Endothelial cell of umbilical vein (primary cell): ENCODE data around the gene FLRT2. TPM values are rescaled to one million over a fixed set of nuclear protein-coding genes. Genes with fewer than 3 reads are reported as not detected.
A peak's percentile ranks its signal among the peaks of the same experiment; 100 is the strongest.

Experiments used
- BruUV-seq: library from RNA; stranded (reverse); fragments of 400-500 nt; replicated peaks from 2 replicates; lab custom pipeline; 2021; lab: Mats Ljungman, UMichigan
- CTCF ChIA-PET: fragments of 300-600, 350-600 bp; sonication (Branson Sonifier 250); formaldehyde crosslinking; loops from one replicate; lab custom pipeline; 2021; ENCODE audit warnings: antibody characterized with exemption, inconsistent platforms; lab: Charles Lee
- POLR2A ChIA-PET: fragments of 300-600, 350-600 bp; sonication (Branson Sonifier 250); formaldehyde crosslinking; loops from one replicate; lab custom pipeline; 2021; ENCODE audit warnings: antibody characterized with exemption, inconsistent platforms; lab: Charles Lee
- DNase-seq: peaks from one replicate; pipeline ENCODE4 v3.0.0-alpha.2; 2011; ENCODE audit warnings: low read depth, low spot score
- FAIRE-seq: peaks from 2 replicates; lab custom pipeline; 2011; peaks lifted over from hg19 to GRCh38; lab: Jason Lieb, UNC
- H2AFZ ChIP-seq: 2 replicates; pipeline ENCODE4 v1.6.0; 2012; ENCODE audit warnings: low read depth, low read length, control low read depth, inconsistent platforms
- H3K27ac ChIP-seq: 2 replicates; pipeline ENCODE4 v1.5.1; 2011; ENCODE audit warnings: low read depth, mild to moderate bottlenecking, control low read depth, low read length, moderate library complexity; ENCODE audit not compliant: insufficient read depth
- H3K27me3 ChIP-seq, 2 experiments: 2 replicates each; pipeline versions ENCODE4 v1.6.0 to v1.6.1; 2011; ENCODE audit warnings: low read length in 2 of 2, mixed read lengths in 1 of 2; ENCODE audit not compliant: control insufficient read depth in 2 of 2, insufficient read depth in 2 of 2
- H3K36me3 ChIP-seq, 2 experiments: 2 replicates in 1 of 2; 3 replicates in 1 of 2; pipeline ENCODE4 v1.5.1; 2011; ENCODE audit warnings: low read length in 2 of 2, mild to moderate bottlenecking in 1 of 2, moderate library complexity in 1 of 2; ENCODE audit not compliant: control insufficient read depth in 2 of 2, insufficient read depth in 2 of 2; ENCODE audit errors: extremely low read depth in 1 of 2
- H3K4me1 ChIP-seq: 3 replicates; pipeline ENCODE4 v1.5.1; 2011; ENCODE audit warnings: mild to moderate bottlenecking, low read length; ENCODE audit not compliant: control insufficient read depth, insufficient read depth; ENCODE audit errors: extremely low read depth
- H3K4me2 ChIP-seq: 2 replicates; pipeline ENCODE4 v1.6.1; 2011; ENCODE audit warnings: low read length, control low read depth, mixed read lengths; ENCODE audit not compliant: insufficient read depth
- H3K4me3 ChIP-seq, 3 experiments: fragments of 200-600 bp in 1 of 3; sonication (generic), shearing (Covaris generic) in 1 of 3; replicated peaks in 1 of 3; 2 replicates each; pipeline ENCODE4 v1.5.1; 2011 to 2016; ENCODE audit warnings: control low read depth in 3 of 3, low read length in 3 of 3, mild to moderate bottlenecking in 2 of 3, inconsistent platforms in 1 of 3, low read depth in 1 of 3, moderate library complexity in 1 of 3; ENCODE audit not compliant: insufficient read depth in 1 of 3
- H3K79me2 ChIP-seq: 2 replicates; pipeline ENCODE4 v1.6.0; 2012; ENCODE audit warnings: low read length, inconsistent platforms; ENCODE audit not compliant: control insufficient read depth, insufficient read depth
- H3K9ac ChIP-seq: replicated peaks from 2 replicates; pipeline ENCODE3; 2011; ENCODE audit warnings: low read length, control low read depth; ENCODE audit not compliant: insufficient read depth; ENCODE audit errors: extremely low read depth
- H3K9me1 ChIP-seq: replicated peaks from 3 replicates; pipeline ENCODE4 v1.6.0; 2011; ENCODE audit warnings: mild to moderate bottlenecking, low read length; ENCODE audit not compliant: control insufficient read depth, insufficient read depth; ENCODE audit errors: extremely low read depth
- H3K9me3 ChIP-seq: replicated peaks from 2 replicates; pipeline ENCODE4 v1.5.1; 2012; ENCODE audit warnings: low read length, inconsistent platforms; ENCODE audit not compliant: control insufficient read depth, insufficient read depth
- H4K20me1 ChIP-seq: replicated peaks from 2 replicates; pipeline ENCODE3; 2011; ENCODE audit warnings: mild to moderate bottlenecking, low read length; ENCODE audit not compliant: control insufficient read depth, insufficient read depth; ENCODE audit errors: extremely low read depth
- CTCF ChIP-seq, 2 donors: IDR thresholded peaks; 1 replicate in 1 of 2; 2 replicates in 1 of 2; pipeline ENCODE4 v1.5.1; 2011; ENCODE audit warnings: low read length in 2 of 2, mild to moderate bottlenecking in 2 of 2, moderate library complexity in 2 of 2, control low read depth in 1 of 2, inconsistent platforms in 1 of 2, low read depth in 1 of 2; ENCODE audit not compliant: insufficient read depth in 1 of 2; ENCODE audit errors: extremely low read depth in 1 of 2
- FOS ChIP-seq: IDR thresholded peaks from 2 replicates; pipeline ENCODE4 v1.6.1; 2011; ENCODE audit warnings: mild to moderate bottlenecking, low read length, moderate library complexity, borderline replicate concordance; ENCODE audit not compliant: insufficient read depth
- GATA2 ChIP-seq: IDR thresholded peaks from 2 replicates; pipeline ENCODE4 v1.7.0; 2011; ENCODE audit warnings: low read depth, mild to moderate bottlenecking, moderate library complexity, mixed read lengths, low read length; ENCODE audit not compliant: insufficient read length, insufficient read depth
- JUN ChIP-seq: IDR thresholded peaks from 2 replicates; pipeline ENCODE4 v1.6.1; 2011; ENCODE audit warnings: borderline replicate concordance, low read depth; ENCODE audit not compliant: insufficient read length, insufficient read depth
- MAX ChIP-seq: IDR thresholded peaks from 2 replicates; pipeline ENCODE4 v1.6.1; 2011; ENCODE audit not compliant: insufficient read depth, insufficient read length
- MYC ChIP-seq: IDR thresholded peaks from one replicate; pipeline ENCODE4 v1.6.1; 2011; ENCODE audit warnings: mild to moderate bottlenecking, low read depth, low read length
- POLR2A ChIP-seq: IDR thresholded peaks from 2 replicates; pipeline ENCODE4 v1.6.1; 2012; ENCODE audit warnings: low read depth, mild to moderate bottlenecking, control low read depth, low read length
- POLR2AphosphoS5 ChIP-seq: IDR thresholded peaks from 2 replicates; pipeline ENCODE4 v1.6.1; 2012; ENCODE audit warnings: low read depth, mild to moderate bottlenecking, control low read depth, low read length, moderate library complexity; ENCODE audit not compliant: insufficient read depth
- dilution Hi-C: fragments of 300-500 bp; cut with MboI; formaldehyde crosslinking; loops from one replicate; pipeline ENCODE4 v1.15.0; 2019; ENCODE audit warnings: low sequenced_read_pairs; ENCODE audit not compliant: extremely low pct_ligation_motif_present
- intact Hi-C: fragments of 100-400 bp; cut with micrococcal nuclease; formaldehyde crosslinking; loops from one replicate; pipeline ENCODE4 v1.10.0; 2022
- polyA plus RNA-seq, 4 experiments: library from polyadenylated mRNA; depleted of rRNA in 3 of 4; stranded (reverse) in 3 of 4; unstranded in 1 of 4; fragments of >200 nt; gene quantifications; 2 replicates each; pipeline versions ENCODE4 v1.2.1 to v1.2.3, GENCODE V29; 2011 to 2012; ENCODE audit warnings: missing spikeins in 1 of 4
- total RNA-seq: library from RNA; stranded (reverse); gene quantifications from 2 replicates; pipeline ENCODE4 v1.2.3, GENCODE V29; 2021

The FLRT2 gene
- total and polyA plus RNA-seq, 2 donors (not counting 3 experiments of a cell fraction or from before 2014, with no cell fraction given): 202 to 229 TPM

- FAIRE-seq: no peak
- H3K4me2 ChIP-seq: peak overlapping the region; percentile 97
- no peaks in the 10 kb centered on the region for H3K9me1 ChIP-seq
- H3K36me3 ChIP-seq: no peaks in the 10 kb centered on the region
- DNase-seq: no peak
- no peaks in the 10 kb centered on the region for H3K27me3 ChIP-seq
- ChIA-PET CTCF (interaction anchor here (0.8 to 1.9 kb wide), 5 partner anchors 16 to 1050 kb away, joined by 3 to 5 read pairs (median 3); no protein-coding TSS in a partner anchor), POLR2A (interaction anchor here (0.6 to 3.7 kb wide), 5 partner anchors 16 to 1541 kb away, joined by 3 to 24 read pairs (median 7); no protein-coding TSS in a partner anchor)
- TF ChIP-seq GATA2: peak; percentile 45
- no peak for TF ChIP-seq POLR2A
- H3K27ac ChIP-seq: peak overlapping the region; percentile 93
- no TSS peak for BruUV-seq
- H3K4me3 ChIP-seq: peak overlapping the region; percentile 69 to 94 (median 93)
- dilution Hi-C loops (no loop called here), intact Hi-C loops (loop anchor here (1.0 to 10.0 kb wide), 5 partner anchors 908 to 1526 kb away; no protein-coding TSS in a partner anchor)
- H3K9me3 ChIP-seq: no peaks in the 10 kb centered on the region
- peaks cover 43% of the 10 kb centered on the region for H3K79me2 ChIP-seq
- H4K20me1 ChIP-seq: no peaks in the 10 kb centered on the region
- H2AFZ ChIP-seq: peak overlapping the region; percentile 68
- peaks cover 29% of the 10 kb centered on the region for H3K4me1 ChIP-seq
- peak overlapping the region; percentile 97 for H3K9ac ChIP-seq
These were observed 2.6 kb downstream of the FLRT2 start for GRCh38 chr14:85532374-85533022.

GRCh38 chr14:85533023-85533860, 3.3 kb downstream of the FLRT2 start:
- FAIRE-seq (peak; percentile 75), DNase-seq (peak; percentile 88)
- no TSS peak for BruUV-seq
- Histone ChIP-seq H3K36me3 (peaks cover 0 to 2% of the 10 kb centered on the region in 2 experiments), H3K27me3 (no peaks in the 10 kb centered on the region), H3K4me3 (peak overlapping the region; percentile 69 to 94 (median 93)), H3K4me2 (peak overlapping the region; percentile 97), H3K9ac (peak overlapping the region; percentile 97), H3K27ac (peak overlapping the region; percentile 93), H3K79me2 (peaks cover 48% of the 10 kb centered on the region), H3K9me1 (no peaks in the 10 kb centered on the region), H3K9me3 (no peaks in the 10 kb centered on the region), H4K20me1 (peaks cover 4% of the 10 kb centered on the region), H2AFZ (peak overlapping the region; percentile 68), H3K4me1 (peaks cover 32% of the 10 kb centered on the region)
- intact Hi-C loops (loop anchor here (5.0 to 10.0 kb wide), 4 partner anchors 908 to 1408 kb away; no protein-coding TSS in a partner anchor), dilution Hi-C loops (no loop called here)
- POLR2A ChIA-PET: interaction anchor here (0.6 to 2.1 kb wide), 4 partner anchors 17 to 1542 kb away, joined by 3 to 9 read pairs (median 5); no protein-coding TSS in a partner anchor
- TF ChIP-seq MYC: no peak
- no peak for TF ChIP-seq MAX
- no peak for TF ChIP-seq GATA2
- no peak for TF ChIP-seq CTCF (IDR thresholded peaks at IDR 0.05; ENCODE audit: extremely low read depth in 1 of 2, insufficient read depth in 1 of 2, low read depth in 1 of 2, low read length in 2 of 2)
- TF ChIP-seq POLR2AphosphoS5: peak; percentile 90
- TF ChIP-seq POLR2A: peak; percentile 84
- TF ChIP-seq FOS: no peak
- no peak for TF ChIP-seq JUN
- CTCF ChIA-PET: interaction anchor here (0.8 to 1.7 kb wide), 4 partner anchors 15 to 1182 kb away, joined by 3 to 5 read pairs (median 3); no protein-coding TSS in a partner anchor
